ENCODE measurements around the gene SEZ6. TPM values are rescaled to one million over a fixed set of nuclear protein-coding genes. Genes with fewer than 3 reads are reported as not detected.

The SEZ6 gene
- polyA plus RNA-seq, 3 donors = 0.17 to 0.33 (median 0.18) TPM

GRCh38 chr17:29050176-29050575, 44.3 kb upstream of the SEZ6 start:
- peaks cover 0 to 3% of the 10 kb centered on the region in 2 donors for H3K36me3 Mint-ChIP-seq
- WGBS (ENCODE audit: insufficient coverage) = 90% methylated on average over 3 of the region's 5 CpGs
- no peak overlapping the region for H3K9ac ChIP-seq (ENCODE audit: insufficient read depth, low read length, poor library complexity, severe bottlenecking)
- peaks cover 2 to 8% (median 3%) of the 10 kb centered on the region in 3 donors for H3K27me3 Mint-ChIP-seq (ENCODE audit: low read depth in 3 of 3)
- TF ChIP-seq, protein P1, sequence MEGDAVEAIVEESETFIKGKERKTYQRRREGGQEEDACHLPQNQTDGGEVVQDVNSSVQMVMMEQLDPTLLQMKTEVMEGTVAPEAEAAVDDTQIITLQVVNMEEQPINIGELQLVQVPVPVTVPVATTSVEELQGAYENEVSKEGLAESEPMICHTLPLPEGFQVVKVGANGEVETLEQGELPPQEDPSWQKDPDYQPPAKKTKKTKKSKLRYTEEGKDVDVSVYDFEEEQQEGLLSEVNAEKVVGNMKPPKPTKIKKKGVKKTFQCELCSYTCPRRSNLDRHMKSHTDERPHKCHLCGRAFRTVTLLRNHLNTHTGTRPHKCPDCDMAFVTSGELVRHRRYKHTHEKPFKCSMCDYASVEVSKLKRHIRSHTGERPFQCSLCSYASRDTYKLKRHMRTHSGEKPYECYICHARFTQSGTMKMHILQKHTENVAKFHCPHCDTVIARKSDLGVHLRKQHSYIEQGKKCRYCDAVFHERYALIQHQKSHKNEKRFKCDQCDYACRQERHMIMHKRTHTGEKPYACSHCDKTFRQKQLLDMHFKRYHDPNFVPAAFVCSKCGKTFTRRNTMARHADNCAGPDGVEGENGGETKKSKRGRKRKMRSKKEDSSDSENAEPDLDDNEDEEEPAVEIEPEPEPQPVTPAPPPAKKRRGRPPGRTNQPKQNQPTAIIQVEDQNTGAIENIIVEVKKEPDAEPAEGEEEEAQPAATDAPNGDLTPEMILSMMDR (IDR thresholded peaks at IDR 0.05) = no peak
- peaks cover 14 to 17% of the 10 kb centered on the region in 2 donors for H3K4me1 ChIP-seq (ENCODE audit: control insufficient read depth in 1 of 2, insufficient read depth in 2 of 2, low read length in 2 of 2)
- H3K79me2 ChIP-seq (ENCODE audit: insufficient read depth, low read length) = no peaks in the 10 kb centered on the region
- no peaks in the 10 kb centered on the region for H3K9me3 ChIP-seq (replicated peaks in 1 of 2; ENCODE audit: control insufficient read depth in 1 of 2, insufficient read depth in 1 of 2, low read length in 2 of 2)
- no peak overlapping the region for H3K4me2 ChIP-seq (replicated peaks; ENCODE audit: extremely low read depth, low read length, poor library complexity, severe bottlenecking)
- H3K27ac Mint-ChIP-seq = peak overlapping the region in 1 of 7 donors; percentile 42
- no peak overlapping the region for H3K4me3 Mint-ChIP-seq
- no peaks in the 10 kb centered on the region for H3K27me3 ChIP-seq (ENCODE audit: control insufficient read depth in 2 of 2, insufficient read depth in 2 of 2, low read length in 2 of 2)
- no peak for DNase-seq
- no peak overlapping the region for H2AFZ ChIP-seq (ENCODE audit: insufficient read depth, low read depth, low read length, poor library complexity, severe bottlenecking)
- H3K4me1 Mint-ChIP-seq = peaks cover 14% of the 10 kb centered on the region
- H4K20me1 ChIP-seq (ENCODE audit: insufficient read depth, low read length) = no peaks in the 10 kb centered on the region
- H3K9me3 Mint-ChIP-seq = peaks cover 0 to 1% (median 0%) of the 10 kb centered on the region in 7 donors
- intact Hi-C loops (cut with micrococcal nuclease) = no loop called here
- no peak overlapping the region for H3K4me3 ChIP-seq (replicated peaks in 1 of 3; ENCODE audit: low read depth in 2 of 3, low read length in 3 of 3)
- no peak overlapping the region for H3K27ac ChIP-seq (ENCODE audit: low read depth in 1 of 2, low read length in 2 of 2)
- H3K36me3 ChIP-seq (replicated peaks in 1 of 2; ENCODE audit: control insufficient read depth in 1 of 2, insufficient read depth in 2 of 2, low read length in 2 of 2) = no peaks in the 10 kb centered on the region

DNA sequence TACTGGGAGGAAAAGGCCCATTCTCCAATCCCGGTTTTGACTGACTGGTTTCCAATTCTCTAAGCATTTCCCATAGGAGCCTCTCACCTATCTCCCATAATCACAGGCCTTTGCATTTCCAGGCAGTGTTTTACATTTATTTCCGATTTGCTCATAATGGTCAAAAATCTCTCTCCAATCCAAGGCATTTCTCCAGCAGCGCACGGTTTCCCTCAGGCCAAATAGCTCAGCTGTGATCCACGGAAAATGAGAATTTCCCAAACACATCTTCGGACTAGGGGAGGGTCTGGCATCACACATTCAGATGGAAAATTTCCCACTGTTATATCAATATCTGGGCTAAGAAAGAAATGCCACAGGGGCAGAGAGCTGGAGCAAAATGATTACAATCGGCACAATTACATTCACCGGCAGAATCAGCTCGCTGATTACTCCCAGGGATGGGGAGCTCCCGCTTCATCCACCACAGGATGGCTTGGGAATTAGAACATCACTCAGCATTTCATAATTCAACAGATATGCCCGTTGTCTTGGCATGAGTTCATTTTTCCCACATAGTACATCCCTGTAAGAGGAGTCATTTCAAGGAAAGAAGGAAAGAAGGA, 43.8 kb upstream of the SEZ6 start:
- Histone ChIP-seq H3K27me3 (ENCODE audit: control insufficient read depth in 2 of 2, insufficient read depth in 2 of 2, low read length in 2 of 2) (no peaks in the 10 kb centered on the region), H3K4me3 (replicated peaks in 1 of 3; ENCODE audit: low read depth in 2 of 3, low read length in 3 of 3) (no peak overlapping the region), H3K79me2 (ENCODE audit: insufficient read depth, low read length) (no peaks in the 10 kb centered on the region), H3K27ac (ENCODE audit: low read depth in 1 of 2, low read length in 2 of 2) (no peak overlapping the region), H4K20me1 (ENCODE audit: insufficient read depth, low read length) (no peaks in the 10 kb centered on the region), H3K36me3 (replicated peaks in 1 of 2; ENCODE audit: control insufficient read depth in 1 of 2, insufficient read depth in 2 of 2, low read length in 2 of 2) (no peaks in the 10 kb centered on the region), H3K9ac (ENCODE audit: insufficient read depth, low read length, poor library complexity, severe bottlenecking) (no peak overlapping the region), H3K9me3 (replicated peaks in 1 of 2; ENCODE audit: control insufficient read depth in 1 of 2, insufficient read depth in 1 of 2, low read length in 2 of 2) (no peaks in the 10 kb centered on the region), H2AFZ (ENCODE audit: insufficient read depth, low read depth, low read length, poor library complexity, severe bottlenecking) (no peak overlapping the region), H3K4me1 (ENCODE audit: control insufficient read depth in 1 of 2, insufficient read depth in 2 of 2, low read length in 2 of 2) (peaks cover 18 to 19% of the 10 kb centered on the region in 2 donors), H3K4me2 (replicated peaks; ENCODE audit: extremely low read depth, low read length, poor library complexity, severe bottlenecking) (no peak overlapping the region)
- H3K9me3 Mint-ChIP-seq = peaks cover 0 to 1% (median 0%) of the 10 kb centered on the region in 7 donors
- peaks cover 18% of the 10 kb centered on the region for H3K4me1 Mint-ChIP-seq
- TF ChIP-seq, protein P1 (IDR thresholded peaks at IDR 0.05) = no peak
- 100% methylated on average over 6 of the region's 11 CpGs for WGBS (ENCODE audit: insufficient coverage)
- intact Hi-C loops (cut with micrococcal nuclease) = no loop called here
- peaks cover 0 to 3% of the 10 kb centered on the region in 2 donors for H3K36me3 Mint-ChIP-seq
- H3K27ac Mint-ChIP-seq = no peak overlapping the region
- H3K4me3 Mint-ChIP-seq = no peak overlapping the region
- peaks cover 1 to 8% (median 2%) of the 10 kb centered on the region in 3 donors for H3K27me3 Mint-ChIP-seq (ENCODE audit: low read depth in 3 of 3)
- no peak for DNase-seq

All from CD14-positive monocyte (primary cell).